Kidney epithelial cell (primary cell): ENCODE data around the gene GGPS1. TPM values are rescaled to one million over a fixed set of nuclear protein-coding genes. Genes with fewer than 3 reads are reported as not detected.

Source experiments
- DNase-seq: peaks from one replicate; pipeline ENCODE4 v3.0.0-alpha.2; 2010; ENCODE audit warnings: low read depth
- H3K27me3 ChIP-seq: 2 replicates; pipeline ENCODE4 v1.6.0; 2011; ENCODE audit warnings: low read length; ENCODE audit not compliant: control insufficient read depth, insufficient read depth
- H3K36me3 ChIP-seq: 2 replicates; pipeline ENCODE4 v1.5.1; 2011; ENCODE audit warnings: low read length; ENCODE audit not compliant: control insufficient read depth, insufficient read depth
- H3K4me3 ChIP-seq: 2 replicates; pipeline ENCODE4 v1.5.1; 2011; ENCODE audit warnings: low read depth, mild to moderate bottlenecking, control low read depth, low read length
- CTCF ChIP-seq: IDR thresholded peaks from 2 replicates; pipeline ENCODE4 v1.5.1; 2011; ENCODE audit warnings: mild to moderate bottlenecking, moderate library complexity, low read length, control low read depth, inconsistent platforms; ENCODE audit not compliant: insufficient read depth, poor library complexity, severe bottlenecking
- total RNA-seq: library from RNA; depleted of rRNA; stranded (reverse); fragments of >200 nt; gene quantifications from 2 replicates; pipeline ENCODE4 v1.2.3, GENCODE V29; 2015

Gene GGPS1
- total RNA-seq, 1 donor from 2014 or later = 34.9 TPM

GRCh38 chr1:235286667-235287066 lies 41.7 kb upstream of the GGPS1 start:
- H3K4me3 ChIP-seq = no peak overlapping the region
- no peak for DNase-seq
- no peaks in the 10 kb centered on the region for H3K27me3 ChIP-seq
- H3K36me3 ChIP-seq = no peaks in the 10 kb centered on the region
- TF ChIP-seq CTCF = no peak

GRCh38 chr1:235287208-235287882 lies 41.0 kb upstream of the GGPS1 start:
- TF ChIP-seq CTCF = no peak
- no peak for DNase-seq
- Histone ChIP-seq H3K4me3 (no peak overlapping the region), H3K36me3 (no peaks in the 10 kb centered on the region), H3K27me3 (no peaks in the 10 kb centered on the region)

GRCh38 chr1:235289859-235290739 lies 38.3 kb upstream of the GGPS1 start:
- H3K36me3 ChIP-seq = no peaks in the 10 kb centered on the region
- no peak for TF ChIP-seq CTCF
- no peak overlapping the region for H3K4me3 ChIP-seq
- DNase-seq = no peak
- H3K27me3 ChIP-seq = no peaks in the 10 kb centered on the region

GRCh38 chr1:235290740-235291502 lies 37.4 kb upstream of the GGPS1 start:
- Histone ChIP-seq H3K27me3 (no peaks in the 10 kb centered on the region), H3K36me3 (no peaks in the 10 kb centered on the region), H3K4me3 (no peak overlapping the region)
- DNase-seq = no peak
- TF ChIP-seq CTCF = no peak

GRCh38 chr1:235291599-235292091 lies 36.7 kb upstream of the GGPS1 start:
- no peaks in the 10 kb centered on the region for H3K27me3 ChIP-seq
- TF ChIP-seq CTCF = no peak
- H3K36me3 ChIP-seq = no peaks in the 10 kb centered on the region
- H3K4me3 ChIP-seq = no peak overlapping the region
- DNase-seq = no peak
